Suppressor macrophage treated with lipopolysaccharide for 4 hours (primary cell): Measurements from ENCODE around the gene DNAJC1.

ENCODE experiments used
- DNase-seq: peaks from one replicate; pipeline ENCODE4 v3.0.0-alpha.2; 2020

Gene DNAJC1

GRCh38 chr10:22006379-22006884, 2.9 kb upstream of the DNAJC1 start:
- DNase-seq = no peak

GRCh38 chr10:22005763-22006162, 2.2 kb upstream of the DNAJC1 start:
- no peak for DNase-seq

- DNase-seq = no peak
These were observed 393 bp upstream of the DNAJC1 start for GRCh38 chr10:22003964-22004281.

- DNase-seq = peak; percentile 68
These were observed 846 bp downstream of the DNAJC1 start for GRCh38 chr10:22002591-22003176.

GRCh38 chr10:21995557-21995956, 8.0 kb downstream of the DNAJC1 start:
- peak; percentile 27 for DNase-seq

- peak; percentile 50 for DNase-seq
These were observed 10.0 kb downstream of the DNAJC1 start for GRCh38 chr10:21993360-21994001.

- DNase-seq = no peak
These were observed 11.7 kb downstream of the DNAJC1 start for GRCh38 chr10:21991785-21992184.

GRCh38 chr10:21990449-21990848, 13.1 kb downstream of the DNAJC1 start:
- no peak for DNase-seq

GRCh38 chr10:21989453-21990154, 13.9 kb downstream of the DNAJC1 start:
- DNase-seq = peak; percentile 51

GRCh38 chr10:21985541-21985940, 18.0 kb downstream of the DNAJC1 start:
- no peak for DNase-seq

GRCh38 chr10:21981118-21981517, 22.4 kb downstream of the DNAJC1 start:
- DNase-seq = no peak

- no peak for DNase-seq
These were observed 22.8 kb downstream of the DNAJC1 start for GRCh38 chr10:21980691-21981090.

GRCh38 chr10:21978191-21978862, 25.2 kb downstream of the DNAJC1 start:
- DNase-seq = no peak

GRCh38 chr10:21976739-21977138, 26.8 kb downstream of the DNAJC1 start:
- no peak for DNase-seq

GRCh38 chr10:21976280-21976679, 27.2 kb downstream of the DNAJC1 start:
- no peak for DNase-seq

GRCh38 chr10:21975378-21975990, 28.0 kb downstream of the DNAJC1 start:
- DNase-seq = no peak

- DNase-seq = no peak
These were observed 30.9 kb downstream of the DNAJC1 start for GRCh38 chr10:21972584-21972983.

- DNase-seq = peak; percentile 54
These were observed 33.9 kb downstream of the DNAJC1 start for GRCh38 chr10:21969326-21970287.

GRCh38 chr10:21964983-21965665, 38.4 kb downstream of the DNAJC1 start:
- no peak for DNase-seq

GRCh38 chr10:21962358-21962757, 41.2 kb downstream of the DNAJC1 start:
- no peak for DNase-seq

- no peak for DNase-seq
These were observed 41.7 kb downstream of the DNAJC1 start for GRCh38 chr10:21961847-21962246.
